Caco-2 (cell line): Measurements from ENCODE around the gene C22orf31. TPM values are rescaled to one million over a fixed set of nuclear protein-coding genes. Genes with fewer than 3 reads are reported as not detected.
A peak's percentile ranks its signal among the peaks of the same experiment; 100 is the strongest.

Experiments used
- BruUV-seq: library from RNA; stranded (reverse); fragments of 400-500 nt; replicated peaks from 2 replicates; lab custom pipeline; 2021; lab: Mats Ljungman, UMichigan
- CTCF ChIA-PET: fragments of 300-600 bp; sonication (Branson Sonifier 250); formaldehyde crosslinking; loops from one replicate; lab custom pipeline; 2022; ENCODE audit warnings: antibody characterized with exemption; lab: Charles Lee
- POLR2A ChIA-PET: fragments of 300-600 bp; sonication (Branson Sonifier 250); formaldehyde crosslinking; loops from one replicate; lab custom pipeline; 2022; ENCODE audit warnings: antibody characterized with exemption; lab: Charles Lee
- DNase-seq, 2 experiments: peaks; one replicate each; pipeline versions ENCODE4 v3.0.0 to v3.0.0-alpha.2; 2020 to 2022
- H3K27me3 ChIP-seq: replicated peaks from 2 replicates; pipeline ENCODE4 v1.6.0; 2011; ENCODE audit warnings: low read length; ENCODE audit not compliant: control insufficient read depth, insufficient read depth
- H3K36me3 ChIP-seq: 2 replicates; pipeline ENCODE4 v1.5.1; 2011; ENCODE audit warnings: low read length; ENCODE audit not compliant: control insufficient read depth, insufficient read depth
- H3K4me1 ChIP-seq: fragments of 250-450 bp; sonication (Bioruptor Pico); 2 replicates; pipeline ENCODE4 v1.5.1; 2020; ENCODE audit warnings: mild to moderate bottlenecking
- H3K4me3 ChIP-seq: 2 replicates; pipeline ENCODE4 v1.5.1; 2011; ENCODE audit warnings: low read depth, mild to moderate bottlenecking, control low read depth, low read length
- H3K9me3 ChIP-seq: fragments of 250-450 bp; sonication (Bioruptor Pico); 2 replicates; pipeline ENCODE4 v1.5.1; 2020; ENCODE audit warnings: mild to moderate bottlenecking, moderate library complexity
- H3K27ac Mint-ChIP-seq: one replicate; pipeline ENCODE4 v1.8.0; 2022; ENCODE audit warnings: mixed read lengths; ENCODE audit not compliant: unreplicated experiment
- H3K27me3 Mint-ChIP-seq: one replicate; pipeline ENCODE4 v1.8.0; 2022; ENCODE audit warnings: mixed read lengths; ENCODE audit not compliant: insufficient read depth, unreplicated experiment
- H3K36me3 Mint-ChIP-seq: one replicate; pipeline ENCODE4 v1.8.0; 2022; ENCODE audit warnings: mild to moderate bottlenecking, mixed read lengths; ENCODE audit not compliant: insufficient read depth, unreplicated experiment
- H3K4me1 Mint-ChIP-seq: one replicate; pipeline ENCODE4 v1.8.0; 2022; ENCODE audit warnings: low read depth, mixed read lengths; ENCODE audit not compliant: unreplicated experiment
- H3K4me3 Mint-ChIP-seq: one replicate; pipeline ENCODE4 v1.8.0; 2022; ENCODE audit warnings: mild to moderate bottlenecking, moderate library complexity, mixed read lengths; ENCODE audit not compliant: unreplicated experiment
- H3K9me3 Mint-ChIP-seq: one replicate; pipeline ENCODE4 v1.8.0; 2022; ENCODE audit warnings: mixed read lengths; ENCODE audit not compliant: unreplicated experiment
- intact Hi-C: fragments of 100-400 bp; cut with micrococcal nuclease; formaldehyde crosslinking; loops from one replicate; pipeline ENCODE4 v1.10.0; 2022; ENCODE audit not compliant: unreplicated experiment
- total RNA-seq: library from RNA; stranded (reverse); gene quantifications from 2 replicates; pipeline ENCODE4 v1.2.3, GENCODE V29; 2022
- TF ChIP-seq, protein P1 (sequence below), 2 experiments: fragments of 200-600 bp in 1 of 2; IDR thresholded peaks; 1 replicate in 1 of 2; 2 replicates in 1 of 2; pipeline versions ENCODE4 v1.5.1 to v1.8.0; 2011 to 2022; ENCODE audit warnings: antibody characterized with exemption in 1 of 2, control low read depth in 1 of 2, inconsistent platforms in 1 of 2, low read depth in 1 of 2, low read length in 1 of 2, mild to moderate bottlenecking in 1 of 2, moderate library complexity in 1 of 2; ENCODE audit not compliant: insufficient read depth in 1 of 2, severe bottlenecking in 1 of 2, unreplicated experiment in 1 of 2

The C22orf31 gene
- total RNA-seq, 1 experiment from 2014 or later, result not detected

DNA sequence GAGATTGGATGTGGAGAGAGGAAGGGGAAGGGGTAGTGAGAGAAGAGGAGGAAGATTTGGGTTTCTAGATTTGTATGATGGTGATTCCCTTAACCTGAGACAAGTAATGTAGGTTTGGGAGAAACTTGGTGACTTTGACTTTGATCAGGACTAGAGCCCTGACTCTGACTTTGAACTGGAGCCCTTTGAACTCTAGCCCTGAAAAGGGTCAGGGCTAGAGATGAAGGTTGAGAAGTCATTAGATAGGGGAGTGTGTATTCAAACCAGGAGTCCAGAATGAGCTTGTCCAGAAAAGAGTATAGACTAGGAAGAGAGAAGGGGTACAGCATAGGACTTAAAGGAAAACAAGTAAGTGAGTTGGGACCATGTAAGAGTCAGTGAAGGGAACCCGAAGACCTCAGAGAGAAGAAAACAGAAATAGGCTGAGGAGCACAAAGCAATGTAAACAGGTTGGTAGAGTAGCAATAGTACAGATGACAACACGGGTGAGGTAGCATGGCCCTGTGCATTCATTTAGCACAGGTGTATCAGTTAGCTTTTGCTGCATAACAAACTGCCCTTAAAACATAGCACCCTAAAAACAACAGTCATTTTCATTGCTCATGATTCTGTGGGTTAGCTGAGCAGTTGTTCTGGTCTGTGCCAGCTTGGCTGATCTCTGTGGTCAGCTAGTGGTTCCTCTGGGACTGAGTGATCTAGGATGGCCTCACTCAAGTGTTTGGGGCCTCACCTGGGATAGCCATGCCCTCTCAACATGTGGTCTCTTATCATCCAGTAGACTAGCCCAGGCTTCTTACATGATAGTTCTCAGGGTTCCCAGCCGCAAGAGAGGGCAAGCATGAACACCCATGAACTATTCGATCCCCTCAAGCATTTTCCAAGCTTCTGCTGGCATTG lies 43.1 kb downstream of the C22orf31 start:
- Histone ChIP-seq H3K4me3 (no peak overlapping the region), H3K9me3 (no peaks in the 10 kb centered on the region), H3K36me3 (no peaks in the 10 kb centered on the region), H3K4me1 (peaks cover 45% of the 10 kb centered on the region), H3K27me3 (no peaks in the 10 kb centered on the region)
- H3K36me3 Mint-ChIP-seq, result peaks cover 46% of the 10 kb centered on the region
- peaks cover 14% of the 10 kb centered on the region for H3K9me3 Mint-ChIP-seq
- ChIA-PET POLR2A (no interaction called here), CTCF (no interaction called here)
- H3K4me3 Mint-ChIP-seq, result no peak overlapping the region
- TF ChIP-seq, protein P1, sequence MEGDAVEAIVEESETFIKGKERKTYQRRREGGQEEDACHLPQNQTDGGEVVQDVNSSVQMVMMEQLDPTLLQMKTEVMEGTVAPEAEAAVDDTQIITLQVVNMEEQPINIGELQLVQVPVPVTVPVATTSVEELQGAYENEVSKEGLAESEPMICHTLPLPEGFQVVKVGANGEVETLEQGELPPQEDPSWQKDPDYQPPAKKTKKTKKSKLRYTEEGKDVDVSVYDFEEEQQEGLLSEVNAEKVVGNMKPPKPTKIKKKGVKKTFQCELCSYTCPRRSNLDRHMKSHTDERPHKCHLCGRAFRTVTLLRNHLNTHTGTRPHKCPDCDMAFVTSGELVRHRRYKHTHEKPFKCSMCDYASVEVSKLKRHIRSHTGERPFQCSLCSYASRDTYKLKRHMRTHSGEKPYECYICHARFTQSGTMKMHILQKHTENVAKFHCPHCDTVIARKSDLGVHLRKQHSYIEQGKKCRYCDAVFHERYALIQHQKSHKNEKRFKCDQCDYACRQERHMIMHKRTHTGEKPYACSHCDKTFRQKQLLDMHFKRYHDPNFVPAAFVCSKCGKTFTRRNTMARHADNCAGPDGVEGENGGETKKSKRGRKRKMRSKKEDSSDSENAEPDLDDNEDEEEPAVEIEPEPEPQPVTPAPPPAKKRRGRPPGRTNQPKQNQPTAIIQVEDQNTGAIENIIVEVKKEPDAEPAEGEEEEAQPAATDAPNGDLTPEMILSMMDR (IDR thresholded peaks at IDR 0.05; ENCODE audit: insufficient read depth in 1 of 2, low read depth in 1 of 2, low read length in 1 of 2, severe bottlenecking in 1 of 2, unreplicated experiment in 1 of 2), result no peak
- H3K4me1 Mint-ChIP-seq, result peaks cover 25% of the 10 kb centered on the region
- no peaks in the 10 kb centered on the region for H3K27me3 Mint-ChIP-seq
- peak overlapping the region; percentile 20 for H3K27ac Mint-ChIP-seq
- intact Hi-C loops, result no loop called here
- no TSS peak for BruUV-seq
- DNase-seq, result no peak

DNA sequence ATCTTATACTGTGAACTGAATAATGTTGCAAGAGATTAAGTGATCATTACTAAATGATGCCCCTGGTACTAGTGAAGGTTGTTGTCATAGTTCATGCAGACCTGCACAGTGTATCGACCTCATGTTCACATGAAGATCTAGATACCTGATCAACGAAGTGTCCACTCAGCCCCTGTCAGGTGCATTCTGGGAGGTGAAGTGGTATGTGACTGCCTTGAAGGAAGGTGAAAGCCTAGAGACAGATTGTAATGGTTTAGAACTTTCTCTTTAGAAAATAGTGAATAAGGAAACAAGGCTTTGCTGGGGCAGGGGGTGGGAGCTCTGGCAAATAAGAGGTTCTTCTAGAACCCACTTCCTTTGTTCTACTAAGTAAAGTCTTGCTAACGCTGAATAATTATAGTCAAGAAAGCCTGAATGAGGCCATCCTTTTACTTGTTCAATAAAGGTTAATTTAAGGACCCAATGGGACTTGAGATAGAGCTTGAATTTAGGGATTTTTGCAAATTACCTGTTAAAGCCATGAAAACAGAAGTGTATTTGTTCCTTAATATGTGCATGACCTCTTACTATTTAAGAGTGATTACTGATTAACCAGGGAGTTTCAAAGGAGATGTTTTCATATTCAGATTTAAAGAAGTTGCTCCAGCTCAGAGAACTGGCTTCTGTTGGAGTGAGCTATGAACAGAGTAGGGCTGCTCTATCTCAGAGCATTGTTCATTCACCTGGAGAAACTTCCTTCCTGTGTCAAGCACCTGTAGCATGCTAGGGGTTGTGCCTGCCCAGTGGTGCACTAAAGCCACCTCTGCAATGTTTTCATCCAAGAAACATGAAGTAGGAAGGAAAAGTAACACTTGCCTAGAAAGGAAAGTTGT lies 45.3 kb downstream of the C22orf31 start:
- Mint-ChIP-seq H3K27ac (peak overlapping the region; percentile 20), H3K9me3 (peaks cover 14% of the 10 kb centered on the region)

More for the DNA sequence above, 45.3 kb downstream of the C22orf31 start:
- H3K9me3 ChIP-seq, result no peaks in the 10 kb centered on the region
- H3K4me3 Mint-ChIP-seq, result no peak overlapping the region
- H3K4me1 Mint-ChIP-seq, result peaks cover 16% of the 10 kb centered on the region
- intact Hi-C loops, result no loop called here
- ChIA-PET CTCF (no interaction called here), POLR2A (no interaction called here)
- H3K36me3 Mint-ChIP-seq, result peaks cover 68% of the 10 kb centered on the region
- BruUV-seq, result no TSS peak
- TF ChIP-seq, protein P1 (IDR thresholded peaks at IDR 0.05; ENCODE audit: insufficient read depth in 1 of 2, low read depth in 1 of 2, low read length in 1 of 2, severe bottlenecking in 1 of 2, unreplicated experiment in 1 of 2), result no peak
- H3K36me3 ChIP-seq, result no peaks in the 10 kb centered on the region
- no peak overlapping the region for H3K4me3 ChIP-seq
- H3K4me1 ChIP-seq, result peaks cover 32% of the 10 kb centered on the region
- no peaks in the 10 kb centered on the region for H3K27me3 ChIP-seq
- no peak for DNase-seq
- H3K27me3 Mint-ChIP-seq, result no peaks in the 10 kb centered on the region
